Left lobe of liver (tissue), 2 donors: Measurements from ENCODE around the gene ADAT3. TPM values are rescaled to one million over a fixed set of nuclear protein-coding genes. Genes with fewer than 3 reads are reported as not detected.

Source experiments
- ATAC-seq: fragments of 200-7000 bp; cut with Tn5 transposase; one replicate; pipeline ENCODE4 v1.9.1; 2020; ENCODE audit warnings: mild to moderate bottlenecking, moderate library complexity
- DNase-seq: peaks from one replicate; pipeline ENCODE4 v3.0.0-alpha.2; 2020; ENCODE audit warnings: low spot score
- total RNA-seq: library from RNA; stranded (reverse); gene quantifications from one replicate; pipeline ENCODE4 v1.2.1, GENCODE V29; 2021
- donor health status: DM: no; HTN: no; CAD: no; lungs with moderate emphysema.
- donor health status: DM: no; HTN: yes; CAD: no.

The ADAT3 gene
- total RNA-seq, 1 donor from 2014 or later, result 4.5 TPM

- DNase-seq, result no peak
- ATAC-seq, result no peak
Observed at GRCh38 chr19:1936916-1937610, 31.9 kb downstream of the ADAT3 start.

GRCh38 chr19:1938071-1938470 lies 32.9 kb downstream of the ADAT3 start:
- DNase-seq, result no peak
- no peak for ATAC-seq

- DNase-seq (peak; percentile 62), ATAC-seq (peak; percentile 1)
Observed at GRCh38 chr19:1941146-1942077, 36.2 kb downstream of the ADAT3 start, which contains the start of gene CSNK1G2. CSNK1G2 (plus strand) TSS chr19:1941172; CDS start chr19:1969773, 28,601 bp downstream.

- DNase-seq (peak; percentile 75), ATAC-seq (peak; percentile 60)
Observed at GRCh38 chr19:1942078-1942933, 37.1 kb downstream of the ADAT3 start.

- ATAC-seq, result no peak
- no peak for DNase-seq
Observed at GRCh38 chr19:1942934-1943555, 37.8 kb downstream of the ADAT3 start.

- no peak for ATAC-seq
- no peak for DNase-seq
Observed at GRCh38 chr19:1943661-1944087, 38.5 kb downstream of the ADAT3 start.

- ATAC-seq (no peak), DNase-seq (no peak)
Observed at GRCh38 chr19:1944088-1944915, 39.1 kb downstream of the ADAT3 start.

- DNase-seq, result no peak
- no peak for ATAC-seq
Observed at GRCh38 chr19:1944916-1945561, 39.8 kb downstream of the ADAT3 start.

GRCh38 chr19:1945899-1946298 lies 40.7 kb downstream of the ADAT3 start:
- ATAC-seq, result peak; percentile 15

GRCh38 chr19:1947651-1948209 lies 42.5 kb downstream of the ADAT3 start:
- ATAC-seq, result no peak
- DNase-seq, result no peak

More at GRCh38 chr19:1945899-1946298, 40.7 kb downstream of the ADAT3 start:
- DNase-seq, result no peak

- ATAC-seq, result no peak
Observed at GRCh38 chr19:1949304-1950101, 44.3 kb downstream of the ADAT3 start.

GRCh38 chr19:1950640-1951039 lies 45.4 kb downstream of the ADAT3 start:
- no peak for ATAC-seq
- DNase-seq, result no peak

More at GRCh38 chr19:1949304-1950101, 44.3 kb downstream of the ADAT3 start:
- DNase-seq, result no peak

GRCh38 chr19:1952635-1953034 lies 47.4 kb downstream of the ADAT3 start:
- ATAC-seq (no peak), DNase-seq (no peak)

GRCh38 chr19:1953037-1953436 lies 47.8 kb downstream of the ADAT3 start:
- DNase-seq (no peak), ATAC-seq (no peak)

- ATAC-seq (no peak), DNase-seq (no peak)
Observed at GRCh38 chr19:1953441-1954094, 48.4 kb downstream of the ADAT3 start.

GRCh38 chr19:1954532-1954933 lies 49.3 kb downstream of the ADAT3 start:
- ATAC-seq (no peak), DNase-seq (no peak)
